GM20000 (cell line): Measurements from ENCODE around the gene PLBD1.

ENCODE experiments used
- DNase-seq: peaks from one replicate; pipeline ENCODE4 v3.0.0; 2012; ENCODE audit warnings: low spot score
- TF ChIP-seq, protein P1 (sequence below): IDR thresholded peaks from 2 replicates; pipeline ENCODE4 v1.5.1; 2012; ENCODE audit warnings: mild to moderate bottlenecking, control low read depth; ENCODE audit errors: extremely low read depth, missing control alignments

PLBD1 gene

DNA sequence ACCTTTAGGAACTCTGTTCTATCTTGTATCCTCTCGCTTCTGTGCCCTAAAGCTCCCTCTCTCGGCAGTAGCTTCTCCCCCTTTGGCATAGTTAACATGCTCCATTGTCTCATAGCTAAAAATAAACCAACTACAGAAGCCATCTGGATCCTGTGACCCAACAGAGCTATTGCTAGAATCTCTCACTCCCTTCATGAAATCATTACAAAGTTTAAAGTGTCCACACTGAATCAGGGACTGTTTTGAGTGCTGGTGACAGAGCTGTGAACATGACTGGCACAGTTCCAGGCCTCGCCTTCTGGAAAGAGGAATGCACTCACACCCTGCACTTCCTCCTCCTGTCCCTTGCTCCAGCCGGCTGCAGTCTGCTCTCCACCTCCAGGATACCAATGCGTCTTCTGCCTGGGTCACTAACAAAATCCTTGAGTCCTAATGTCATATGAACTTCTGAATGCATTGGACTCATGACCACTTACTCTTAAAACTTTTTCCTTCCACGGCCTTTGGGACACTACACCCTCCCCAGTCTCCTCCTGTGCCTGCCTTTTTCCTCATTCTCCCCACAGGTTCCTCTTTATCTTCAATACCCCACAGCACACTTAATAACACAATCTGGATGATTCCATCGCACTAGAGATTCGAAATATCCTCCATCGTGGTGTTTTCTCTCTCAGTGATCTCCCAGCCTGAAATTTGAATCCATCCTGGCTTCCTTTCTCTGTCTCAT is 13.2 kb downstream of the PLBD1 start:
- no peak for DNase-seq
- TF ChIP-seq, protein P1, sequence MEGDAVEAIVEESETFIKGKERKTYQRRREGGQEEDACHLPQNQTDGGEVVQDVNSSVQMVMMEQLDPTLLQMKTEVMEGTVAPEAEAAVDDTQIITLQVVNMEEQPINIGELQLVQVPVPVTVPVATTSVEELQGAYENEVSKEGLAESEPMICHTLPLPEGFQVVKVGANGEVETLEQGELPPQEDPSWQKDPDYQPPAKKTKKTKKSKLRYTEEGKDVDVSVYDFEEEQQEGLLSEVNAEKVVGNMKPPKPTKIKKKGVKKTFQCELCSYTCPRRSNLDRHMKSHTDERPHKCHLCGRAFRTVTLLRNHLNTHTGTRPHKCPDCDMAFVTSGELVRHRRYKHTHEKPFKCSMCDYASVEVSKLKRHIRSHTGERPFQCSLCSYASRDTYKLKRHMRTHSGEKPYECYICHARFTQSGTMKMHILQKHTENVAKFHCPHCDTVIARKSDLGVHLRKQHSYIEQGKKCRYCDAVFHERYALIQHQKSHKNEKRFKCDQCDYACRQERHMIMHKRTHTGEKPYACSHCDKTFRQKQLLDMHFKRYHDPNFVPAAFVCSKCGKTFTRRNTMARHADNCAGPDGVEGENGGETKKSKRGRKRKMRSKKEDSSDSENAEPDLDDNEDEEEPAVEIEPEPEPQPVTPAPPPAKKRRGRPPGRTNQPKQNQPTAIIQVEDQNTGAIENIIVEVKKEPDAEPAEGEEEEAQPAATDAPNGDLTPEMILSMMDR = no peak

DNA sequence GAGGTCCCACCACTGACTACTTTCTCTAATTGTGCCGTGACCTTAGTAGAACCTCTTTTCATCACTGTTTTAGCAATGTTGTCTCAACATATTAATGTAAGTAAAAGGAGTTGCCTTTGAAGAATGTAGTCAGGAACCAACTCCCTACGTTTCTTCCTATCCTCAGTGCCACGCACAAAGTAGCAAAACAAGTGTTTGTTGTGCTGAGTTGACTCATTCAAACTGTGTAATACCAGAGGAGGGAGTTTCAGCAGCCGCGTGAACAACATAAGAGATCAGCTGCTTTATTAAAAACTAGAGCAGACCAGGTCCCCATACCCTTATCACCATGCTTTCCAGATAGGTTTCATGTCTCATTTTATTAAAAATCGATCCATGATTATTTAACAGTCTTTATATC is 19.1 kb downstream of the PLBD1 start:
- DNase-seq = no peak
- TF ChIP-seq, protein P1 = no peak

GRCh38 chr12:14547571-14547970 is 20.1 kb downstream of the PLBD1 start:
- DNase-seq = no peak

DNA sequence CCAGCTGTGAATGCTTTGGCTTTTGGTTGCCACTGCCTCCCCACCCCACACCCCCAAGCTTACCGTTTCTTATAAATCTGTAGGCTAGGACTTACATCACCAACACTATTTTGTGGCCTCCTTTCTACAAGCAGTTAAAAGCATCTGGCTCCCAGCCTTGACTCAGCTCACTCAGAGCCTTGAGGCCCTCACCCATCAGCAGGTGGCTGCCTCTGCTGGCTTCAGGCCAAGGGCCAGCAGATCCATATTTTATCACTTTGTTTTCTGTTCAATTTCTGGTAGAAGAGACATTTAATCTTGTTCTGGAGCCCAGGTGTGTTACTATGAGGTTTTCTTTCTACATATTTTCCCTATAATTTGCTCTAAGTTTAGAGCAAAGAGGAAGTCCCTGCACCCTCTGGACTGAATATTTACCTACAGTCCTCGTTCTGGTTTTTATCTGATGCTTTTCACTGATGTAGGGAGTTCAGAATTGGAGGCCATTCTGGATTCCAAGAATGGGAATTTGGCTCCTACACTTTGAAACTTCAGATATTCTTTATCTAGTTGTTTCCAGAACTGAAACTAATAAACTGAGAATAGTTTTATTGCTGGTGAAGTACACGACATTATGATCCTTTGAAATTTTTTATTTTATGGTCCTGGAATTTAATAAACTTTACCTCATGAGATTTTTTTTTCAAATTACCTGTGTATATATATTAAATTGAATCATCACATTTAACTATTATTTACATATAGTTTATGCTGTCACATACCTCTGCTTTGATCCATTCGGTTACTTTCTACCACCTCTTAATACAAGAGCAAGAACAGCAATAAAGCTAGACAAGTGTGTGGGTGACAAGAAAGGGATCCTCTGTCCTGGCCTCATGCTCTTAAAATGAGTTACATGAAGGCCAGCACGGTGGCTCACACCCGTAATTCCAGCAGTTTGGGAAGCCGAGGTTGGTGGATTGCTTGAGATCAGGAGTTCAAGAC is 22.2 kb downstream of the PLBD1 start:
- TF ChIP-seq, protein P1 = no peak
- DNase-seq = no peak

More at GRCh38 chr12:14547571-14547970, 20.1 kb downstream of the PLBD1 start:
- TF ChIP-seq, protein P1 = no peak

DNA sequence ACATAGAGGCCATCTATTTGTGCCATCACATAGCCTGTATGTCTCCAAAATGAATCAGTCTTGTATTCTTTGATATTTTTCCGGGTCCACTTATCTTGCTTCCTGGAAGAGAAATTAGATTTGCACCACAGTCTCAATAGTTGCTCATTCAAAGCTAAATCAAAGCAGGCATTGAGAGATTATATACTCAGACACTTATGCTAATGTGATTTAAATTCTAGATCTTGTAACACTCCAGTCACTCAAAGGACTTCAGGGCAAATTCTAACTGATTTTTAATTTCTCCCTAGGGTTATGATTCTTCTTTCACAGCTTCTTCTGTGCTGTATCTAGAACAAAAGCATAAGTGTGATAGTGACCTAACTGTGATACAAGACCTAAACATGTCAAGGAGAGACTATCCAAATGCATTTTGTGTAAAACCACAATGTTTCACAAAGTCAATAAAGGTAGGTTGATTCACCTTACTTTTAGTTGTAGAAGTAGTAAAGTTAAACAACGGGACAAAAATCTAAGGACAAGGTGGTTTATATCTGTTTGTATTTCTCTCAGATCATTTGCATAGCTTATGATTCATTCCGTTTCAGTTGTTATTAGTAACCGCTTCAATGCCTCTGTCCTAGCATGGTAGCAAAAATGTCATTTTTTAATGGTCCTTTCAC is 26.8 kb downstream of the PLBD1 start:
- TF ChIP-seq, protein P1 = no peak

GRCh38 chr12:14537088-14537487 is 30.6 kb downstream of the PLBD1 start:
- DNase-seq = no peak
- TF ChIP-seq, protein P1 = no peak

More for the DNA sequence above, 26.8 kb downstream of the PLBD1 start:
- DNase-seq = no peak

DNA sequence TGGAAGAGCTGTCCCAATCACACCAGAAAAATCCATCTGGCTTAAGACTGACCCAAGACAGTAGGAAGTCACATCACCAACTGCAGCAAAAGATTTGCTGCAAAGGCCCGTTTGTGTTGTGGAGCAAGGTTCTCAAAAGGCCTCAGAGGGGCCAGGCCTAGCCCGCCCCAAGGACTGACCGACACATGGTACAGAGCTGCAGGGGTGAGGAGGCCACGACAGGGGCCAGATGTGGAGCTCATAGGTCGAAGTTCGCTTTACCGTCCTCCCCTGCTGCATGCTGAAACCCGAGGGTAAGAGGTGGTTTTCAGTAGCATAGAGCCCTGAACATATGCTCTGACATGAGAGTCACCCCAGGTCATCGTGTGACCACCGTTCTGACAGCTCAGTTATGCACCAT is 35.5 kb downstream of the PLBD1 start:
- TF ChIP-seq, protein P1 = no peak
- no peak for DNase-seq
